SK-MEL-5 (cell line): ENCODE measurements around the gene RPH3AL. TPM values are rescaled to one million over a fixed set of nuclear protein-coding genes. Genes with fewer than 3 reads are reported as not detected.

Source experiments
- DNase-seq: peaks from one replicate; pipeline ENCODE4 v3.0.0-alpha.2; 2016; ENCODE audit warnings: low read depth, low spot score
- in situ Hi-C: cut with HindIII; loops from 2 replicates; pipeline ENCODE4 v1.10.0; 2016; ENCODE audit warnings: low sequenced_read_pairs, high pct_unique_total_duplicates, low pct_unique_long_range_greater_than_20kb
- total RNA-seq: library from RNA; depleted of rRNA; stranded (reverse); fragments of >200 nt; shearing (Covaris generic); gene quantifications from 2 replicates; pipeline ENCODE4 v1.2.3, GENCODE V29; 2014

Gene RPH3AL
- total RNA-seq, 1 experiment from 2014 or later: 2.4 TPM

DNA sequence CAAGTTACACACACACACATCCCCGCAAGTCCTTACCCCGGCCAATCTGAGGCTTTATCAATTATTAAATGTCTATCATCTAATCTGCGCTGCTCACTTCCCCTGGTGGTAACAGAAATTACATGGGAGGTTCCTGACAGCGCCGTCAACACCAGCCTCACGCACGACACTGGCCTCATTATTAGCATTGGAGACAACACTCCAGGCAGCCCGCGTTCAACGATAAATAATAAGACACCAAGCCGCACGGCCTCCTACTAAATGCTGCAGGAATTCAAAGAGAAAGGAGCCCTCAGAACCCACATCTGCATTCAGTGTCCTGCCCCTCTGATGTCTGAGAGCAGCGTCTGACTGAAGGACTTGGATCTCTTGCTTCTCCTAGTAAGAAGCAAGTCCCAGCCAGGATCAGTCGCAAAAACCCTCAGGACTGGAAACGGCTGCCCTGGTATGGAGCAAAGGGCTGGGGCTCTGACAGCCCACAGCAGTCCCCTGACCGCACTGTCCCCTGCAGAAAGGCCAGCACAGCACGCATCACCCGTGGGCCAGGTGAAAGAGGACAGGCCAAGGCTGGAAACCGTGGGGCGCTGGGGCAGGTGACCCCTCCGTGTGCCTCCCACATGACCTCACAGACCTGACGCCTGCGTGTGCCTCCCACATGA lies 7.6 kb upstream of the RPH3AL start:
- in situ Hi-C loops: no loop called here

DNA sequence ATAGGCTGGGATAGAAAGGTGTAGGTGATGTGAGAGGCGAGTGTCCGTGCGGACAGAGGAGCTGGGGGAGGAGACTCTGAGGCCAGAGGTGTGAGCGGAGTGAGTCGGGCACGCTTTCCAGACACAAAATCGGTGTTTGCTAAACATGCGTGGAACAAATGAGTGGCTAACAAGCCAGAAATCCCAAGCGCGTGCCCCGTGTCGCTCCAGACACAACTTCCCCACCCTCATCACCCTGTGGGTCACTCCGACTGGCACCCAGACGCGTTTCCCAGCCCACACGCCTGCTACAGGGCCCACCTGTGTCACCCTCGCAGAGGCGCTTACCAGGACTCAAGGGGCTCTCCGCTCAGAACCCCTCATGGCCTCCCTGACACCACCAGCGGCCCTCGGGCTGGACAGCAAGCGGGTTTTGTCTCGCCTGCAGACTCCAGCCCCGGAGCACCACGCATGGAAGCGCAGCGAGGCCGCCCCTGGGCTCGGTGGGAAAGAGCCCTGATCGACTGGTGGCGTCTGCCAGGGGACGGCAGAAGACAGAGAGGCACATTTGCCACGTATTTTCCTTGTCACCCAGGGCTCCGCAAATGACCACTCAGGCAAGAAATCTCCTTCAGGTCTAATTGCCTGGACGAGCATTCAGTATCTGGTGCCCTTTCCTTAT lies 6.0 kb upstream of the RPH3AL start:
- DNase-seq: no peak
- in situ Hi-C loops: no loop called here

More for the DNA sequence above, 7.6 kb upstream of the RPH3AL start:
- no peak for DNase-seq

- in situ Hi-C loops: no loop called here
These were observed 5.0 kb upstream of the RPH3AL start for GRCh38 chr17:357644-358043.

DNA sequence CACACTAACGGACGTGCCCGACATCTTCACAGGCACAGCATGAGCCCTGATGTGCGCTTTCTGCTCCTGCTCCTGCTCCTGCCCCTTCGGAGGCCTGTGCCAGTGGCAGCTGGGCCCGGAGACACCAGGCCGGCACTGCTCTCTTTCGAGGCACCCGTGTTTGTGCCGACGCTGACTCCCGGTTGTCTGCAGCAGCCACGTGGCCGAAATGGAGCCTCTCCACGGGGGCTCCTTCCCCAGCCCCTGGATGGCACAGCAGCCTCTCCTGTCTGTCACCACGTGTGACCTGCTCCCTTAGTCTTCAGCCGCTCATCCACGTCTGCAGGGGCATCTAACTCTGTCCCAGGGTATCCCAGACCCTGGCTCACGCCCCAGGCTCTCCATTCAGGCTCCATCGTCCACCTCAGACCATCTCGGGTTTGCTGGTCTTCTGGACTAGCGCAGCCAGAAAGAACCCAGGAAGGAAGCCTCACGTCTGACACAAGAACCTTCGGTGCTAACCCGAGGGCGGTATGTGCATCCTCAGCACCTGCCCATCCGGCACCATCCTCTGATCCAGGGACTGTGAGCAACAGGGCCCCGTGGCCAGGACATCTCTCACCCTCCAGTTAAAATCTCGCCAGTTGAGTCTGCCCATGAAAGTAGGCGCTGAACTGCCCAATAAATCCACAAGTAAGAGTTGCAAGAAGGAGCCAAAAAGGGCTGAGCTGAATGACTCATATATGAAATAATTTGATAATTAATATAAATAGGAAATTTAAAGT lies 4.2 kb upstream of the RPH3AL start:
- no peak for DNase-seq
- in situ Hi-C loops: no loop called here

More at GRCh38 chr17:357644-358043, 5.0 kb upstream of the RPH3AL start:
- DNase-seq: no peak

DNA sequence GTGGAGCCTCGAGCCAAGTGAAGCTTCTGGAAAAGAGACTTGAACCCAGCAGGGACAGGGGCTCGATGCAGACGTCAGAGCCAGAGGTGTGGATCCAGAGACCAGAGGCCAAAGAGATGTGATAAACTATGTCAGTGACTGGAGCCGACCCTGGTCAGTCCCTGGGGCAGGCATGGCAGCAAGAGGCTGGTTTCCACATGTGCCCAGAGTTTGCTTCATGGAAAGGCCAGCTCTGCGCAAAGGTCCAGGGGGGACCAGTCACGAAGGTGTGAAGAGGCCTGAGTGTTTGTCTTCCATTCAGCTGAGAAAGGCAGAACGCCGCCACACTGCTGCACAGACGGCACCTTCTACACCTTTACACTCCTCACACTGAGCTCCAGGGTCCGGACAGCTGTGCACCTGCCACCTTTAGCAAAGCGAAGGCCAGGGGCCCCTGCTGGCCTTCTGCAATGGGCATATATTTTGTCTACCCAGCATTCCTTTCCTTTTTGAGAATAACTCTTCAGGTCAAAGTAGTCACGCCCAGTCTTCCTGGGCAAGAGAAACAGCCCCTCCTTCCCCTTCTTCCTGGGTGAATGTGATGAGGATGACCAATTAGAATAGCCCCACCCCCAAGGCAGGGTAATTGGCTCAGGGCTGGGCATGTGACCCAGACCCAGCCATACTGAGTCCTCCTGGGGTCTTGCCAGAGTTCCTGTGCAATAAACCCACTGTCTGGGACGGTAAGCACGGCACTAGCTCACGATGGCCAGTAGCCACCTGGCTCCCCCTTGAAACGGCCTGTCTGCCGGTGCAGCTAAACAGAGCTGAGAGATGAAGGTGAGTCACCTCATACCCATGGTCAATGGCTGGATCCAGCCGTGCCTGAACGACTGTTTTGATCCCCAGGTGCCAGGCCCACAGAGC lies 2.3 kb upstream of the RPH3AL start:
- no peak for DNase-seq

GRCh38 chr17:353838-354234 lies 1.2 kb upstream of the RPH3AL start:
- no peak for DNase-seq
- in situ Hi-C loops: no loop called here

More for the DNA sequence above, 2.3 kb upstream of the RPH3AL start:
- in situ Hi-C loops: no loop called here

DNA sequence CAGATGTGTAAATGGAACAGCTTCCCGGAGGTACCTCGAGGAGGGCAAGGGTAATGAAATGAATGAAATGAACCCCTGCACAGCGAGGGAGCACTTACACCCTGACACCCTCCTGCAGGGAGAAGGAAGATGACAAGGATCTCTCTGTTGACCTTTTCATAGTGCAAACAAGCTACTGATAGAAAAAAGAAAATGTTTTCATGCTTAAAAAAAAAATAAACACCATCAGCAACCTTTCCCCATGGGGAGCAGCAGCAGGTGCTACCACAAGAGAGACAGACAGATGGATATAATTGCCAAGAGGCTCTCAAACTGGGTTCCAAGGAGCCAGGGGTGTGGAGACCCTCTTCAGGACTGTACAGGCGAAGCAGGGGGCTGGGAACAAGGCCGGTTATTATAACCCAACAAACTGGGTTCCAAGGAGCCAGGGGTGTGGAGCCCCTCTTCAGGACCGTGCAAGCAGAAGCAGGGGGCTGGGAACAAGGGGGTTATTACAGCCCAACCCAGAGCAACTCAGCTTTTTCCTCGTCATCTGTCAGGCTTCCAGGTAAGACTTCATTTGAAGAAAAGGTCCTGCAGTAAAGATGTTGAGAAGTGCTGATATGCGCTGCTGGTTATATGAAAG lies 718 bp upstream of the RPH3AL start:
- in situ Hi-C loops: no loop called here
- no peak for DNase-seq

DNA sequence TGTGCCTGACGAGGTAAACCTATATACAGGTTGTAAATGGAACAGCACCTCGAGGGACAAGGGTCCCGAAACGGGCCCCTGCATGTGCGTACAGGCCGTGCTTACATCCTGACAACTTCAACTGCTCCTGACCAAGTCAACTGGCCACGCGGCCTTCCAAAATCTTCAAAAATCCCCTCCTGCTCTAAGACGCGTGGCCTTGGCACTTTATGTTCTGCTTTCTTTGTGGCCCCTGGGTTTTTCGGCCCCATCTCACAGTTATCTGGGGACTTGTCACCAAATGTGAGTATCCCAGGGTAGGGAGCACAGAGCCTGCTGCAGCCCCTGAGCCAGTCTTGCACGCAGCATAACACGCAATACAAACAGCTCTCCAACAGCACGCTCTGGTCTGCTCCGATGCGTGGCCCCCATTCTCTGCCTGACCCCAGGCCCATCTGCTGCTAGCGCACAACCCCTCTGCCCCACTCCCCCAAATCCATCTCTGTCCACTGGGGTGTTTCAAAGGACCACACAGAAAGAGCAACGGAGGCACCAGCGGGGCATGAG lies 659 bp downstream of the RPH3AL start:
- DNase-seq: no peak
- in situ Hi-C loops: no loop called here

- in situ Hi-C loops: no loop called here
- DNase-seq: no peak
These were observed 1.2 kb downstream of the RPH3AL start for GRCh38 chr17:351449-351738.

- in situ Hi-C loops: no loop called here
- no peak for DNase-seq
These were observed 1.7 kb downstream of the RPH3AL start for GRCh38 chr17:350706-351448.

DNA sequence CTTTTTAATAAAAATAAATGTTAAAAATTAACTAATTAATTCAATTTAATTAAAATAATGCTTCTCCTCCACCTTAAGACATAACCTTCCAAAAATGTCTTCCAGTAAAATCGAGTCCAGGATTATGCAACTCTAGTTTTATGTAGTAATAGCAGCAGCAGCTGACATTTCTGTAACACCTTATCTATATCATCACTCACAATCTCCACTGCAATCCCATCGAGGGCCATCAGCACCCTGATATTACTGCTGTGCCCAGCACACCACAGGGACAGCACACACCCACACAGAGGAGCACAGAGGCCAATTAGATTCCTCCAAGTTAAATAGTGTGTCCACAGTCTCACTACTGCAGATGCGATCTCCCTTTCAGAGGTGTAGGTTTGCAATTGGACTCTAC lies 2.9 kb downstream of the RPH3AL start:
- DNase-seq: no peak
- in situ Hi-C loops: no loop called here

DNA sequence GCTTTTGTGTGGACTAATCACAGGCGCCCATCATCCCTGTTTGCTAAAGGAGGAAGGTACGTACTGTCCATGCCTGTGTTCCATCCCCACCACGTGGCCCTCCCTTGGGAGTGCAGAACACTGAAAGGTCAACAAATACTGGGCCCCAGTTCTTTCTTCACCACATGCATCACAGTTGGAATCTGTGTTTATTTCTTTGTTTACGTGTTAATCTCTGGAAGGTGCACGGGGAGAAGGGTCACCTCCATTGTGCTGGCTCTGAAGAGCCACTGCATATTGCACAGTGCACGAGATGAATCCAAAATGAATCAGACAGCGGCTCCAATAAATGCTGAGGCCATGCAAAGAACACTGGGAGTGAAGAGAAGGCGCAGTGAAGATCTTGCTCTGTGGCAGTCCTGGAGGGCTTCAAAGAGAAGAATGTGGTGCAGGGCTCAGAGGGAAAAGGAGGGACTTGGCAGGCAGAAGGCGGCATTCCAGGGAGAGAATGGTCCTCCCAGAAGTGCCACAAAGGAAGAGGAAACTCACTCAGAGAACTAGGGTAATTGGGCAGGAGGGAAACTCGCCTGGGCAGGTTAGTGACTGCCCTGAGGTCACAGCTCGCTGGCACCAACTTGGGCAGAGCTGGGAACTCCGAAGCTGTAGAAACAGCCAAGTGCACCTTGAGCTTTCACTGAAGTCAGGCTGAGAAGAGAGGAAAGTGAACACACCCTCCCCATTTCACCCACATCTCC lies 3.7 kb downstream of the RPH3AL start:
- in situ Hi-C loops: no loop called here
- DNase-seq: peak; percentile 13

GRCh38 chr17:348012-348411 lies 4.6 kb downstream of the RPH3AL start:
- no peak for DNase-seq
- in situ Hi-C loops: no loop called here

DNA sequence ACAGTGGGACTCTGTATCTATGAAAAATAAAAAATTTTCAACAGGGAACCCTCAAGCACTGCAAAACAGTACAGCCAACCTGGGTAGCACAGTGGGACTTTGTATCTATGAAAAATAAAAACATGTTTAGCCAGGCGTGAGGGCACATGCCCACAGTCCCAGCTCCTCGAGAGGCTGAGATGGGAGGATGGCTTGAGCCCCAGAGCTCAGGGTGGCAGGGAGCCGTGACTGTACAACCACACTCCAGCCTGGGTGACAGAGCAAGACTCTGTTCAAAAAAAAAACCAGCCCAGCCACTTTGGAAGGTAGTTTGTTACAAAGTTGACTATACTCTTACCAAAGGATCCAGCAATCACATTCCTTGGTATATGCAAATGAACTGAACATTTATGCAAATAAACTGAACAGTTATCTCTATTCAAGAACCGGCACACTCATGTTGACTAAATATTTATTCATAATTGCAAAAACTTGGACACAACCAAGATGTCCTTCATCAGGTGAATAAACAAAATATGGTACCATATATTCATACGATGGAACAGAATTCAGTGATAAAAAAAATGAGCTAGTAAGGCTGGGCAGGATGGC lies 5.2 kb downstream of the RPH3AL start:
- DNase-seq: no peak
- in situ Hi-C loops: no loop called here

GRCh38 chr17:345992-346785 lies 6.4 kb downstream of the RPH3AL start:
- DNase-seq: no peak
- in situ Hi-C loops: no loop called here
